HG03469 (cell line): Measurements from ENCODE around the gene ROBO1.

Experiments
- ATAC-seq: cut with Tn5 transposase; IDR thresholded peaks from one replicate; pipeline ENCODE4 v1.9.1; 2021; ENCODE audit warnings: mild to moderate bottlenecking, moderate library complexity, moderate number of reproducible peaks; ENCODE audit not compliant: unreplicated experiment

ROBO1 gene

GRCh38 chr3:79478620-79479019, 289.2 kb downstream of the ROBO1 start:
- no peak for ATAC-seq

GRCh38 chr3:79477242-79477641, 290.6 kb downstream of the ROBO1 start:
- no peak for ATAC-seq

- ATAC-seq: no peak
These were observed 293.8 kb downstream of the ROBO1 start for GRCh38 chr3:79473993-79474392.

GRCh38 chr3:79467721-79468120, 300.1 kb downstream of the ROBO1 start:
- no peak for ATAC-seq

GRCh38 chr3:79461129-79461792, 306.5 kb downstream of the ROBO1 start:
- ATAC-seq: no peak

- ATAC-seq: no peak
These were observed 314.2 kb downstream of the ROBO1 start for GRCh38 chr3:79453600-79453999.

- no peak for ATAC-seq
These were observed 331.4 kb downstream of the ROBO1 start for GRCh38 chr3:79436387-79436786.

GRCh38 chr3:79427081-79427480, 340.7 kb downstream of the ROBO1 start:
- ATAC-seq: no peak

- no peak for ATAC-seq
These were observed 343.0 kb downstream of the ROBO1 start for GRCh38 chr3:79424811-79425210.

- no peak for ATAC-seq
These were observed 344.4 kb downstream of the ROBO1 start for GRCh38 chr3:79423417-79423816.

GRCh38 chr3:79421273-79421672, 346.5 kb downstream of the ROBO1 start:
- no peak for ATAC-seq

- ATAC-seq: no peak
These were observed 348.8 kb downstream of the ROBO1 start for GRCh38 chr3:79418855-79419621.

GRCh38 chr3:79415356-79415755, 352.4 kb downstream of the ROBO1 start:
- ATAC-seq: no peak

- no peak for ATAC-seq
These were observed 353.0 kb downstream of the ROBO1 start for GRCh38 chr3:79414806-79415205.

GRCh38 chr3:79414035-79414434, 353.8 kb downstream of the ROBO1 start:
- no peak for ATAC-seq

GRCh38 chr3:79412537-79412936, 355.3 kb downstream of the ROBO1 start:
- ATAC-seq: no peak

GRCh38 chr3:79410617-79411016, 357.2 kb downstream of the ROBO1 start:
- no peak for ATAC-seq

GRCh38 chr3:79410136-79410535, 357.7 kb downstream of the ROBO1 start:
- no peak for ATAC-seq

GRCh38 chr3:79406175-79406574, 361.6 kb downstream of the ROBO1 start:
- ATAC-seq: no peak

GRCh38 chr3:79405183-79405582, 362.6 kb downstream of the ROBO1 start:
- ATAC-seq: no peak

GRCh38 chr3:79396595-79396994, 371.2 kb downstream of the ROBO1 start:
- ATAC-seq: no peak

GRCh38 chr3:79392479-79392878, 375.3 kb downstream of the ROBO1 start:
- ATAC-seq: no peak
